GM21723 (cell line): ENCODE measurements around the gene PDX1.

Source experiments
- ATAC-seq: cut with Tn5 transposase; IDR thresholded peaks from one replicate; pipeline ENCODE4 v1.9.1; 2021; ENCODE audit warnings: mild to moderate bottlenecking, moderate library complexity; ENCODE audit not compliant: unreplicated experiment

Gene PDX1

DNA sequence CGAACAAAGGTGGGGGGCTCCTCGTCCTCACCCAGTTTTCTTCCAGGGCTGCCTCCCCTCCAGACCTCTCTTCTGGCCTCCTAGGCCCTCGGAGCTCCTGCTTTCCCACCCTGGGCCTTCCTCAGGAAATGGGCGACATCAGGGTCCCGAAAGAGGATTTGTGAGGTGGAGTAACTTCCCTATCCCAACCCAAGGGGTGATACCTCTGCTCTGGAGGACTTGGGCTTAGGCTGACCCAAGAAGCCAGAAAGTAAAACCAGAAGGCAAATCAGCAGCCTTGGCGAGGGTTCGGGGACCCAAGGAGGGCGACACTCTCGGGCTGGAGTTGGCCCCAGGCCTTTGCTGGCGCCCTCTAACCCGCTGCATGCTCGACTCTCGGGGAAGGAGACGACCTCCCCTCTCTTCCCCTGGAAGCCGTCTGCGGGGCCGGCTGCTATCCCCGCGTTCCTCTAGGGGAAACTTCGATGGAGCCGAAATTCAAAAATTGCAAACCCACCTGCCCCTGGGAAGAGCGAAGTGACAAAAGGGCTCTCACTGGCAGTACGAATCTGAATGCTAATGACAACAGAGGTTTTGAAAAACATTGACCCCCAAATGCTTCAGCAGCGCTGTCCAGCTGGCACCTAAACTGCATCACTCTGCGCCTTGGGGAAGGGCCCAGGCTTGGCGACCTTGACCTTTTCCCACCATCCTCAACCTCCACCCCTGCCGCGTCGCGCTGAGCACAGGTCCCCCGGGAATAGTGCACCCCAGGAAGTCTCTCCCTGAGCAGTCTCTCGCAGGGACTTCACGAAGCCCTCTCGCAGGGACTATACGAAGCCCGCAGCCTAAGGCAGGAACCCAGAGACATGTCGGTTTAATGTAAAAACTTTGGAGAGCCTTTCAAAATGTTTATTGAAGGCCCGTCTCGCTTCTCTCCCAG lies 2.4 kb downstream of the PDX1 start:
- no peak for ATAC-seq

DNA sequence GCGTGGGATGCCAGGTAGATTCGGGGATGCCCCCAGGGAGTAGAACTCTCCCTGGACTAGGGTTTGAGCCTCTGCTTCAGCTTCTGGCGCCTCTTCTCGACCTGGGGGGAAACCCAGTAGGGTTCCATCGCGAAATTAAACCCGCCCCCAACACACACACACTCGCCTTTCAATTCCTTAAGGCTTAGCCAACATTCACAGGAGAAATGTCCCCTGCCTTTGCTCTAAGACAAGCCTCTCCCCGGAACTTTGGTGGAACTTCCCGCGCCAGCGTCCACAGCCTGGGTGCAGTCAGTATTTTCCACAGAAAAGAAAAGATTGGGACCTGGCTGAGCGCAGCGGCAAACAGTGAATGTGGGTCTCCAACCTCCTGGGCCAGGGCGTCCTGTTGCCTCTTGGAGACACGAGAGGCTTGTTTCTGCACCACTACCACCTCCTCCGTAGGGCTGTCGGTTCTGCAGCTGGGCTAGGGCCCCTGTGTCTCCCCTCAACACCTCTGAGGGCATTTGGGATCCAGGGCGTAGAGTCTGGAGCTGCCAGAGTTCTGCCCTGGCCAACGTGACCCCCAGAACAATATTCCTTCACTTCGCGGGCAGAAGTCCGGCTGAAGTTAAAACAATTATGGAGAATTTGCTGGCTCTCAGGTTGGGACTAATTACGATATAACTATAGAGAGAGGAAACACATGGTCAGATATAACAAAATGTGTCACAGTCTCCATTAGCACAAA lies 3.2 kb downstream of the PDX1 start:
- no peak for ATAC-seq

DNA sequence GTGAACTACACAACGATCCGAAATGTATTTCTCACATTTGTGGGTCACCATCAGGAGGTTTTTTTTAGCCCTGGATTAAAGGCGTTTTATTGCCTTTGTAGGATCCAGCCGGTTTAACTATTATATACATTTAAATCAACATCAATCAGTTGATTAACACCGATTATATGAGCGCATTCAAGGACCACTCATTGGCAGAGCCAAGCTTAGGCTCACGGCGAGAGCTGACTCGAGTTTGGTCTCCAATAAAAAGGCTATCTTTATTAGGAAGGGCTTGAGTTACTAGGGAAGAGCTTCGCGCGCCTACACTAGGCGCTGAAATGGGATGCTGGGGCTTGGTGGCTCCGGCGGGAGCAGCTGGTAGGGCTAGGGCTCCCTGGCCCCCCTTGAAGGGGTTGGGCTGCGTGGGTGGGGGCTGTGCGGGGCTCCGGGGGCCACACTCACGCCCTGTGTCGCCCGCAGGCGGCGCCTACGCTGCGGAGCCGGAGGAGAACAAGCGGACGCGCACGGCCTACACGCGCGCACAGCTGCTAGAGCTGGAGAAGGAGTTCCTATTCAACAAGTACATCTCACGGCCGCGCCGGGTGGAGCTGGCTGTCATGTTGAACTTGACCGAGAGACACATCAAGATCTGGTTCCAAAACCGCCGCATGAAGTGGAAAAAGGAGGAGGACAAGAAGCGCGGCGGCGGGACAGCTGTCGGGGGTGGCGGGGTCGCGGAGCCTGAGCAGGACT lies 4.2 kb downstream of the PDX1 start:
- no peak for ATAC-seq

DNA sequence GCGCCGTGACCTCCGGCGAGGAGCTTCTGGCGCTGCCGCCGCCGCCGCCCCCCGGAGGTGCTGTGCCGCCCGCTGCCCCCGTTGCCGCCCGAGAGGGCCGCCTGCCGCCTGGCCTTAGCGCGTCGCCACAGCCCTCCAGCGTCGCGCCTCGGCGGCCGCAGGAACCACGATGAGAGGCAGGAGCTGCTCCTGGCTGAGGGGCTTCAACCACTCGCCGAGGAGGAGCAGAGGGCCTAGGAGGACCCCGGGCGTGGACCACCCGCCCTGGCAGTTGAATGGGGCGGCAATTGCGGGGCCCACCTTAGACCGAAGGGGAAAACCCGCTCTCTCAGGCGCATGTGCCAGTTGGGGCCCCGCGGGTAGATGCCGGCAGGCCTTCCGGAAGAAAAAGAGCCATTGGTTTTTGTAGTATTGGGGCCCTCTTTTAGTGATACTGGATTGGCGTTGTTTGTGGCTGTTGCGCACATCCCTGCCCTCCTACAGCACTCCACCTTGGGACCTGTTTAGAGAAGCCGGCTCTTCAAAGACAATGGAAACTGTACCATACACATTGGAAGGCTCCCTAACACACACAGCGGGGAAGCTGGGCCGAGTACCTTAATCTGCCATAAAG lies 4.8 kb downstream of the PDX1 start:
- no peak for ATAC-seq

DNA sequence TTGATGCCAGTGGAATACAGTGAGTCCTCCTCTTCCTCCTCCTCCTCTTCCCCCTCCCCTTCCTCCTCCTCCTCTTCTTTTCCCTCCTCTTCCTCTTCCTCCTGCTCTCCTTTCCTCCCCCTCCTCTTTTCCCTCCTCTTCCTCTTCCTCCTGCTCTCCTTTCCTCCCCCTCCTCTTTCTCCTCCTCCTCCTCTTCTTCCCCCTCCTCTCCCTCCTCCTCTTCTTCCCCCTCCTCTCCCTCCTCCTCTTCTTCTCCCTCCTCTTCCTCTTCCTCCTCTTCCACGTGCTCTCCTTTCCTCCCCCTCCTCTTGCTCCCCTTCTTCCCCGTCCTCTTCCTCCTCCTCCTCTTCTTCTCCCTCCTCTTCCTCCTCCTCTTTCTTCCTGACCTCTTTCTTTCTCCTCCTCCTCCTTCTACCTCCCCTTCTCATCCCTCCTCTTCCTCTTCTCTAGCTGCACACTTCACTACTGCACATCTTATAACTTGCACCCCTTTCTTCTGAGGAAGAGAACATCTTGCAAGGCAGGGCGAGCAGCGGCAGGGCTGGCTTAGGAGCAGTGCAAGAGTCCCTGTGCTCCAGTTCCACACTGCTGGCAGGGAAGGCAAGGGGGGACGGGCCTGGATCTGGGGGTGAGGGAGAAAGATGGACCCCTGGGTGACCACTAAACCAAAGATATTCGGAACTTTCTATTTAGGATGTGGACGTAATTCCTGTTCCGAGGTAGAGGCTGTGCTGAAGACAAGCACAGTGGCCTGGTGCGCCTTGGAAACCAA lies 5.6 kb downstream of the PDX1 start:
- ATAC-seq, result no peak

DNA sequence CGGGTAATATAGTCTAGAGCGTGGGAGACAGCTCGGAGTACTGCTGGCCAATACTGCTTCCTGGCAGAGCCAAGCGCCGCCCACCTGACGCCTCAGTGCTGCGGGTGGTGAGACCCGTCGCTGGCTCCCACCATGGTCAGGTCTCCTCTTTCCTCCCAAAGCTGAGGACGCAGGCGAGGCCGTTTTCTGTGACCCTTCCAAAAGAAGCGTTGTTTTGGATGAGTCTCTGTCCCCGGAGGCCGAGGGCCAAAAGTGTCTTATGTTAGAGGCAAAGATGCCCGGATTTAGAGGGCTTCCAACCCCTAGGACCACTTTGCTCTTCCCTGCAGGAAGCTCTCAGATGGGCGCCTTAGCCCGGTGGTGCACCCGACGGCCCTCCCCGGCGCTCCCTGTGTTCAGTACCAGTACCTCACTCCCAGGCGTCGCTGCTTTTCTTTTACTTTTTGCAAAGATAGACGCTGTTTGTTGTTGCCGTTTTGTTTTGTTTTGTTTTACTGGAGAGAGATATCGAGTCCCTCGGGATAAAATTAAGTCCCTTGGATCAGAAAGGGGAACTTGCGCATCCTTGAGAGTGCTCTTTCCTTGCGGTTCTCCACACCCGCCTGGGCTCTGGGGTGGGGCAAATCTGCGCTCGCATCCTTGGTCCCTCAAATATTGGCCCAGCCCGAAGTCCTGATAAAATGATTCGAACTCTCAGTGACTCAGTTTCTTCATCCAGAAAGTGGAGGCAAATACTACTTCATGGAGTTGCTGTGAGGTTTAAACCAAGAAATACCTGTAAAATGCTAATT lies 7.0 kb downstream of the PDX1 start:
- no peak for ATAC-seq

DNA sequence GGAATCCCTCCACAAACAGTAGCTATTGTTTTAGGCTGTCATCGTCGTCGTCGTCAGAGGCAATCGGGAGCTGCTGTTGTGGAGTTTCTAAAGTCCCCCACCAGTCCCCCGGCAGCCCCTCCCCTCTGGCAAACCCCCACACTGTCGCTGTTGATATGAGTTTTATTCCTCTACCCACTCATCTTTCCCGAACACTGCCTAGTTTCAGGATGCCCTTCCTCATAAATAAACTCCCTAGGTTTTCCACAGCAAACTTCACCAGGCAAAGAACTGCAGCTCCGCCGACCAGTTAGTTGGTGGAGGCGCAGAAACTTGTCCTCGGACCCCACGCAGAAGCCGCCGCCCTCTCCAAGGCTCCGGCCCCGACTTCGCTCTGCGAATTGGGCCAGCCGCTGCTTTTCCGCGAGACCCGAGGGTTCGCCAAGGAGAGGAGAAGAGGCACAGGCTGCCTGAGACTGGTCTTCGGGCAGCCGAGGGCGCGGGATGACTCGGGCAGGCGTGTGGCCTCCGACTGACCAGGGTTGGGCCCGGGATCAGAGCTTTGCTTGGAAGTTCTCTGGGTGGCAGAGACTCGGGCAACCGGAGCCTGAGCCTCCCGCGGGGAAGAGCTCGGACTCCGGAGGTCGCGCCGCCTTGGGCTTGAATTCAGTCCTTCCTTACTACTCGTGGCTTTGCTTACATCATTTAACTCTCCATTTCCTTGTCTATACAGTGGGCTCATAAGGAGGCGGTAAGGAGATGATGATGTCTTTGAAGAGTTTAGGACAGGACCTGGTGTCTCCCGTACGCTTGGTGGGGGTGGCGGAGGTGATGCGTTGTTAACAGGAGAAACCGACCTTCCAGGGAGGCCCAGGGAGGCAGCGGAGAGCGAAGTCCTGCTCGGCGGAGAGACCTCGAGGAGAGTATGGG lies 7.9 kb downstream of the PDX1 start:
- no peak for ATAC-seq

DNA sequence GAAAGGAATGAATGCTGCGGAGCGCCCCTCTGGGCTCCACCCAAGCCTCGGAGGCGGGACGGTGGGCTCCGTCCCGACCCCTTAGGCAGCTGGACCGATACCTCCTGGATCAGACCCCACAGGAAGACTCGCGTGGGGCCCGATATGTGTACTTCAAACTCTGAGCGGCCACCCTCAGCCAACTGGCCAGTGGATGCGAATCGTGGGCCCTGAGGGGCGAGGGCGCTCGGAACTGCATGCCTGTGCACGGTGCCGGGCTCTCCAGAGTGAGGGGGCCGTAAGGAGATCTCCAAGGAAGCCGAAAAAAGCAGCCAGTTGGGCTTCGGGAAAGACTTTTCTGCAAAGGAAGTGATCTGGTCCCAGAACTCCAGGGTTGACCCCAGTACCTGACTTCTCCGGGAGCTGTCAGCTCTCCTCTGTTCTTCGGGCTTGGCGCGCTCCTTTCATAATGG lies 8.6 kb downstream of the PDX1 start:
- ATAC-seq, result no peak

DNA sequence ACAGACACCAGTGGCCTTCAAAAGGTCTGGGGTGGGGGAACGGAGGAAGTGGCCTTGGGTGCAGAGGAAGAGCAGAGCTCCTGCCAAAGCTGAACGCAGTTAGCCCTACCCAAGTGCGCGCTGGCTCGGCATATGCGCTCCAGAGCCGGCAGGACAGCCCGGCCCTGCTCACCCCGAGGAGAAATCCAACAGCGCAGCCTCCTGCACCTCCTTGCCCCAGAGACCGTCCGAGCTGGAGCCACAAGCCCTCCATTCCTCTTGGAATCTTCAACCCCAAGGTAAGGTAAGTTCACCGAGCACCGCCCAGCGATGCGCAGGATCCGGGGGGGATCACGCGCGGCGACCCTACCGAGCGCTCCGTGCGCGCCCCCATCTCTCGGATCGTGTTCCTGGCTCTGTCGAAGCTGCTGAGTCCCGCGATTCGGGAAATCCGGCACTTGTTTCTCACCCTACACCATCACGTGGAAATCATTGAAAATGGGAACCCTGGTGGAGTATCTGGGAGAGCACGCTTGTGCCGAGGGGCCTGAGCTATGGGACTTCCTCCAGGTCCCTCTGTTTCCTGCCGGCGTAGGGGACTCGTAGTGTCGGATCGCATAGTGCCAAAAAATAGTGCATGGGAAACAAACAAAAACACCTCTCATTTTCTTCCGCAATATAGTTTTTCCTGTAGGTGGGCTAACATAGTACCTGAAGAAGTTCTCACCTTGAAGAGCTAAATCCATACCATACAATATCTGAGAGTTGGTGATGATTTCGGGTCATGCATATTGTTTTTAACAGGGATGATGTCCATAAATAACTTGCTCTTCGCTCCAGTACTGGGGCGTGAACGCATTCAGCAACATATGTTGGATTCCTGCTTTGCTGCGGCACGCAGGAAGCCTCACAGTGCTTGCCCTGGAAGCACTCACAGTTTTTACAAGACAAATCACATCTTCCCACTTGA lies 9.3 kb downstream of the PDX1 start:
- ATAC-seq, result no peak

DNA sequence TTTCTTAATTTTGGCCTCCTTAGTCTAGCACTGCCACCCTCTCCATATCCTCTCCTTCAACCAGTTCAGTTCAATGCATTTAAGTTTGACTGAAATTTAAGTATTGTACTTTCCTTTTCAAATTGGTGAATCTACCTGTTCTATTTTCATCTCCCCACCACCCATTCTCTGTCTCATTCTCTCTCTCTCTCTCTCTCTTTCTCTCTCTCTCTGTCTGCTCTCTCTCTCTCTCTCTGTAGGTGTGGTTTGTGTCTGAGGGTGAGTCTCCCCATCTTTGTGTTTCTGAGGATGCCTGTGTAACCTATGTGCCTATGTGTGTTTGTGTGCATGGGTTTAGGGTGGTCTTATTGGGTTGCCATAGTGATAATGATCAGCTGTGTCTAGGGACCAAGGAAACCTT lies 10.1 kb downstream of the PDX1 start:
- no peak for ATAC-seq

DNA sequence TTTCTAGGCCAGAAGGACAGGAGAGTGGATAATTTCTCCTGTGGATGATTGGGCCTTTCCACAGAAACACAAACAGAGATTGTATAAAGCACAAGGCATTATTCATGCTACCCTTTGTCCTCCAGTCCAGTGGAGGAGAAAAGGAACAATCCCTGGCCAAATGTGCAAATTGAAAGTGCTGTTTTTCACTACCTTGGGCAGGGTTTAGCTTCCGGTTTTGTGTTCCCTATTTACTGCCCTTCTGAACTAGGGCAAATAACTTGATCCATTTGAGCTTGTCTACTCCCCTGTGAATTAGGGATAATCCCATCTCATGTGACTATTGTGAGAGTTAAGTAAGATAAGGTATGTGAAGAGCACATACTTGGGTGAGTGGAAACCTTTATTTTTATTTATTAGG lies 13.3 kb downstream of the PDX1 start:
- ATAC-seq, result no peak

DNA sequence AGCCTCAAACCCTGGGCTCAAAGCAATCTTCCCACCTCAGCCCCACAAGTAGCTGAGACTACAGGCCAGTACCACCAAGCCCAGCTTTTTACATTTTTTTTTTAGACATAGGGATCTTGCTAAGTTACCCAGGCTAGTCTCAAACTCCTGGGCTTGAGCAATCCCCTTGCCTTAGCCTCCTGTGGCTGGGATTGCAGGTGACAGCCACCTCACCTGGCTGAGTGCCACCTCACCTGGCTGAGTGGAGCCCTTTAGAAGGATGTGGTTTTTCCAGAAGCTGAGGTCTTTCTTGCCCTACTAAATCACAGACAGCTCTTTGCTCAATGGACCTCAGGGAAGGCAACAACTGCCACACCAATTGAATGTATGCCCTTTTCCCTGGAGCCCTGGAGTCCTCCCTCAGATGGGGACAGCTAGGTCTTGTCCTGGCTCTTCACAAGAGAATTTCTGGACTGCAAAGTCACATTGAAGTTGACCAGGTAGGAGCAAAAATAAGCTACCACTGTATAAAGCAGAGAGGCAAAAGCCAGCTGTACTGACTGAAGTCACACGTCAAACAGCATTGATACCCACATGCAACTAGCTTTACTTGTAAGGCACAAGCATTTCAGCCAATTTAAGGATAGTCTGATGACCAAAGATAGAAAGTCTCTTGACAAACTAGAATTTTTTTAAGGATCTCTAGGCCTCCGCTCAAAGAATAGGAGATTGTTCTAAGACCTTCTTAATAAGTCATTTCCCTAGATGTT lies 14.0 kb downstream of the PDX1 start:
- ATAC-seq, result no peak

DNA sequence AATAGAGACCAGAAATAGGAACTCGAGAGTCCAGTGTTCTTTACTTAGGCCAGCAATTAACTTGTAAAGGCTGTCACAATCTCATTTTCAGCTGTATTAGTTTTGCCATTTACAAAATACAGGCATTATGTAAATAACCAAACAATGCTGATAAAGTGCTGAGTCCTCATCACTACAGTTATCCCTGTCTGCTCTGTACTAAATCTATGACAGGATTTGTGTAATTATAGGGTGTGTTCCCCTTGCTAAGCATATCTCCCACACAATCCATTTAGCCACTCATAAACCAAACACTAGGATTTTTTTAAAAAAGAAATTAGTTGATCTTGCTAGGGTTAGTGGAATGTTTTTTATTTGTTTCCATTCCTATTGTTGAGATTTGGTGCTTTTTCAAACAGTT lies 23.2 kb downstream of the PDX1 start:
- ATAC-seq, result no peak

DNA sequence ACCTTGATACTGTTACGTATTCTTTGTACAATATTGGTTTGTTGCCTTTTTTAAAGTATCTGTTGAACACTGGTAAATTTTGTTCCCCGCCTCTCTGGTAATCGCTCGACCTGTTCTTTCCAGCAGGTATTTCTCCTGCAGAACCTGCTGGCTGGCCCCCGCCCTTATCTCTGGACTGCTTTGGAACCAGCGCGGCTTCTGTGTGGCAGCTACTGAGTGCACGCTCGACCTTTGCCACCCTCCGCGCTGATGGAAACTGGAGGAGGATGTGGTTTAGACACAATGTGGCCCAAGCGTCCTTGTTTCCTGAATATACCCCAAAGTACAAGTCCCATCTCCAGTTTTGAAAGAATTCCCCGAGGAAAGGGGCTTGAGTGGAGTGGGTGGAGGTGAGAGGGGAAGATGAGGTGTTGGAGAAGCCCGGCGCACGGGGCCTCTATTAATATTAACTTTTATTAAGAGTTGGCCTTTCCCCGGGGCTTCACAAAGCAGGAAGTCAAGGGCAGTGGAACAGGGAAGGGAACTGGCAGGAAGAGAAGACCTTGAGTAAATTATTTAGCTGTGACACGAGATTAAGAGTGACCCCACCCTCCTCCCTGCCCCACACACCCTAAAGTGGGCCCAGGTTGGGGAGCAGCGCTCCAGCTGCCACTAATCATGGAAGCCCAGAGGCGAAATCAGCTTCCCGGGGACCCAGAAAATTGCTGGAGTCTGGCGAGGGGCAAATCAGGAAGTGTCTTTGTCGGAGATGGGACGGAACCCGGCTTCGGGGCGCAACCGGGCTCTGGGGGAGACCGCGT lies 33.3 kb downstream of the PDX1 start:
- no peak for ATAC-seq

DNA sequence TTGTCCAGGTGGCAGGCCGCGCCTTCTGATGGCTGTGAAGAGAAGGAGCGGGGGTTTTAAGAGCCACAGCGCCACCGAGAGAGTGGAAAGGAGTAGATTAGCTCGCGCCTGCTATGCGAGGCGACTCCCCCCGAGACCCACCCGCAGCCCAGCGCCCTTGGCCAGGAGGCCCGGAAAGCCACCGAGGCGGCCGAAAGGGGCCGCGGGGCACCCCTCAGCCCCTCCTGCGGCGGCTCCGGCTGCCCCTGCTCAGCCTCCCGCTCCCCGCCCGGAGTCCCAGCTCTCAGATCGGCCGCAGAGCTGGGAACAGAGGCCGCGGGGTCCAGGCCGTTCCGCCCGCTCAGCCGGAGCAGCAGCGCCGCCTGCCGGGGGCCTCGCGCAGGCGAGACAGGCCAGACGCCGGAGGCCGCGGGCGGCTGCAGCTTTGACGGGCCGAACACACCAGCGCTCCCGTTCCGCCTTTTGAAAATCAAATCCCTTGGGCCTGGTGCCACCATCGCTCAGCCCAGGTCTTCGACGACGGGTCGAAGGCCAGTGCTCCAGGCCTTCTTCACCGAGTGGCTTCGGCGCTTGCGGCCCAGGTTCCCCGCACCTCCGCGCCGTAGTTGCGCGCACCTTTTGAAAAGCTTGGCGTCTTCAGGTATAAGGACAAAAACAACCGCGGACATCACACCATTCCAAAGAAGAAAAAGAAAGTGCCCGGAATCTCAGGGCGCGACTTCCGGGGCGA lies 34.0 kb downstream of the PDX1 start:
- peak; percentile 92 for ATAC-seq
